ENCODE data around the gene PAXX. TPM values are rescaled to one million over a fixed set of nuclear protein-coding genes. Genes with fewer than 3 reads are reported as not detected.

Gene PAXX
- total RNA-seq, 3 donors from 2014 or later (not counting 1 experiment from before 2014, with no cell fraction given): 161 to 188 (median 161) TPM

DNA sequence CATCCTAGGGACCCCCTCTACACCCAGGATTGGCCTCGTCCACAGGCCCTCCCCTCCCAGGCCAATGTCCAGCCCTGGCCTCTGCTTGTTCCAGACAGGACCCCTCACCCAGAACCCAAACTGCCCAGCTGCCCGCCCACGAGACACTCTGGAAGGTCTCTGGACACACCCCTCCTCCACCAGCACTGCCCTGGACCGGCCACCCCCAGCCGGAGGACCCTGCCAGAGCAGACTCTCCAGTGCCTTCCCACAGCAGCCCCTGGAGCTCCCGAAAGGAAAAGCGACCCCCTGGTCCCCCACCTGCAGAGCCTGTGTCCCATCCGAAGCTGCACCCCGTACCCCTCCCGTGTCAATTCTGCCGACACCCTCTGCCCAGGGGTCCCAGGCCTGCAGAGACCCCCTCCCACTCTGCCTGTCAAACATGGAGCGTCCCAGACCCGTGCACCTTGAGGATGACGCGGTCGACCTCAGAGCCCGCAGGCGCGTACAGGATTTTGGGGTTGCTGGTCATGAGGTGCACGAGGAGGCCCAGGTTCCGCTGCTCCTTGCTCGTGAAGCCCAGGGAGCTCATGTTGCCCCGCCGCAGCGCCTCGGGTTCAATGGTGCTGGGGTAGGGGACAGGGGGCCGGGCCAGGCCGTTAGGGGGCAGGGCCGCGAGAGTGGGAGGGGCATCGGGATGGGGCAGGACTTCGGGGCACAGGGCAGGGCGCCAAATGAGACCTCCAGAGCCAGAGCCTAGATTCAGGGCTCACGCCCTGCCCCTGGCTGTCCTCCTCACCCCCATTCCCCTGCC lies 27.9 kb downstream of the PAXX start:
- H3K36me3 Mint-ChIP-seq: no peaks in the 10 kb centered on the region
- intact Hi-C loops (cut with micrococcal nuclease): no loop called here
- no peak overlapping the region for H3K27ac Mint-ChIP-seq
- 97% methylated on average over 34 of the region's 34 CpGs for WGBS (ENCODE audit: insufficient coverage)
- H3K4me3 Mint-ChIP-seq: no peak overlapping the region
- Histone ChIP-seq H3K4me3 (ENCODE audit: low read length) (no peak overlapping the region), H3K9me3 (ENCODE audit: control insufficient read depth, insufficient read depth, low read length) (no peaks in the 10 kb centered on the region), H3K36me3 (ENCODE audit: control insufficient read depth, insufficient read depth, low read length) (peaks cover 52% of the 10 kb centered on the region), H3K27me3 (ENCODE audit: control insufficient read depth, insufficient read depth, low read length) (no peaks in the 10 kb centered on the region), H3K27ac (ENCODE audit: low read length) (no peak overlapping the region), H3K4me1 (ENCODE audit: control insufficient read depth, insufficient read depth, low read length) (peaks cover 14% of the 10 kb centered on the region)
- TF ChIP-seq CTCF (IDR thresholded peaks at IDR 0.05): no peak
- no peaks in the 10 kb centered on the region for H3K9me3 Mint-ChIP-seq
- no peaks in the 10 kb centered on the region for H3K27me3 Mint-ChIP-seq (ENCODE audit: low read depth in 2 of 2)
- peaks cover 0 to 13% of the 10 kb centered on the region in 2 donors for H3K4me1 Mint-ChIP-seq
- ATAC-seq (no peak), DNase-seq (no peak)

GRCh38 chr9:137020771-137021567 lies 28.7 kb downstream of the PAXX start:
- no peak for TF ChIP-seq CTCF (IDR thresholded peaks at IDR 0.05)
- Histone ChIP-seq H3K27me3 (ENCODE audit: control insufficient read depth, insufficient read depth, low read length) (no peaks in the 10 kb centered on the region), H3K27ac (ENCODE audit: low read length) (no peak overlapping the region), H3K4me1 (ENCODE audit: control insufficient read depth, insufficient read depth, low read length) (peaks cover 23% of the 10 kb centered on the region), H3K4me3 (ENCODE audit: low read length) (no peak overlapping the region), H3K9me3 (ENCODE audit: control insufficient read depth, insufficient read depth, low read length) (no peaks in the 10 kb centered on the region), H3K36me3 (ENCODE audit: control insufficient read depth, insufficient read depth, low read length) (peaks cover 46% of the 10 kb centered on the region)
- Mint-ChIP-seq H3K27ac (no peak overlapping the region), H3K9me3 (no peaks in the 10 kb centered on the region), H3K4me1 (peaks cover 0 to 16% of the 10 kb centered on the region in 2 donors), H3K27me3 (ENCODE audit: low read depth in 2 of 2) (no peaks in the 10 kb centered on the region), H3K36me3 (no peaks in the 10 kb centered on the region), H3K4me3 (no peak overlapping the region)
- ATAC-seq (no peak), DNase-seq (no peak)
- intact Hi-C loops (cut with micrococcal nuclease): no loop called here
- 97% methylated on average over 32 of the region's 32 CpGs for WGBS (ENCODE audit: insufficient coverage)

DNA sequence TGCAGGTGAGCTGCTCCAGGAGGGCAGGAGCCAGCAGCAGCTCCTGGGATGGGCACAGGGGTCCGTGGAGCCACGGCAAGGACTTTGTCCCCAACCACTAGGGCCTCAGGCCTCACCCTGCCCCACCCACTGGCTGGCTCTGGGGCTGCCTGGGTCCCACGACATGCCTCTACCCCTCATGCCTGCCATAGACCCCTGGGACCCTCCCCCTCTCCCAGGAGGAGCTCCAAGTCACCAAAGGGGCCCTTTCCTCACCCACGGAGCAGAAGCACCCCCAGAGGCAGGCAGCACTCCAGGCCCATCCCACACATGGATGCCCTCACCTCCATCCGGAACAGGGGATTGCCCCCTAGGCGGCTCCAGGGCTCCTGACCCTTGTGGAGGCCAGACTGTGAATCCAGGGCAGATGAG lies 29.4 kb downstream of the PAXX start:
- H3K9me3 Mint-ChIP-seq: no peaks in the 10 kb centered on the region
- no peaks in the 10 kb centered on the region for H3K27me3 Mint-ChIP-seq (ENCODE audit: low read depth in 2 of 2)
- peak overlapping the region in 1 of 2 donors; percentile 72 for H3K27ac Mint-ChIP-seq
- 95% methylated on average over 6 of the region's 6 CpGs for WGBS (ENCODE audit: insufficient coverage)
- H3K4me1 Mint-ChIP-seq: peaks cover under 1 to 22% of the 10 kb centered on the region in 2 donors
- H3K4me3 Mint-ChIP-seq: no peak overlapping the region
- intact Hi-C loops (cut with micrococcal nuclease): no loop called here
- DNase-seq (no peak), ATAC-seq (no peak)
- Histone ChIP-seq H3K4me1 (ENCODE audit: control insufficient read depth, insufficient read depth, low read length) (peaks cover 29% of the 10 kb centered on the region), H3K36me3 (ENCODE audit: control insufficient read depth, insufficient read depth, low read length) (peaks cover 40% of the 10 kb centered on the region), H3K27ac (ENCODE audit: low read length) (no peak overlapping the region), H3K4me3 (ENCODE audit: low read length) (no peak overlapping the region), H3K27me3 (ENCODE audit: control insufficient read depth, insufficient read depth, low read length) (no peaks in the 10 kb centered on the region), H3K9me3 (ENCODE audit: control insufficient read depth, insufficient read depth, low read length) (no peaks in the 10 kb centered on the region)
- TF ChIP-seq CTCF (IDR thresholded peaks at IDR 0.05): no peak
- no peaks in the 10 kb centered on the region for H3K36me3 Mint-ChIP-seq

All from natural killer cell (primary cell).